Subcutaneous adipose tissue (tissue), 4 donors: Measurements from ENCODE around the gene LMAN2L. TPM values are rescaled to one million over a fixed set of nuclear protein-coding genes. Genes with fewer than 3 reads are reported as not detected.

Experiments used
- CTCF ChIP-seq: fragments of 450-650 bp; IDR thresholded peaks from one replicate; pipeline ENCODE4 v1.5.1; 2016; ENCODE audit warnings: low read depth, mild to moderate bottlenecking, control low read depth, antibody characterized with exemption, moderate library complexity
- total RNA-seq, 4 donors: library from RNA; depleted of rRNA; stranded (reverse); fragments of >200 nt; gene quantifications; one replicate each; pipeline ENCODE4 v1.1.0, GENCODE V29; 2016

LMAN2L gene
- total RNA-seq, 4 donors from 2014 or later, result 14.6 to 18.1 (median 16.7) TPM

DNA sequence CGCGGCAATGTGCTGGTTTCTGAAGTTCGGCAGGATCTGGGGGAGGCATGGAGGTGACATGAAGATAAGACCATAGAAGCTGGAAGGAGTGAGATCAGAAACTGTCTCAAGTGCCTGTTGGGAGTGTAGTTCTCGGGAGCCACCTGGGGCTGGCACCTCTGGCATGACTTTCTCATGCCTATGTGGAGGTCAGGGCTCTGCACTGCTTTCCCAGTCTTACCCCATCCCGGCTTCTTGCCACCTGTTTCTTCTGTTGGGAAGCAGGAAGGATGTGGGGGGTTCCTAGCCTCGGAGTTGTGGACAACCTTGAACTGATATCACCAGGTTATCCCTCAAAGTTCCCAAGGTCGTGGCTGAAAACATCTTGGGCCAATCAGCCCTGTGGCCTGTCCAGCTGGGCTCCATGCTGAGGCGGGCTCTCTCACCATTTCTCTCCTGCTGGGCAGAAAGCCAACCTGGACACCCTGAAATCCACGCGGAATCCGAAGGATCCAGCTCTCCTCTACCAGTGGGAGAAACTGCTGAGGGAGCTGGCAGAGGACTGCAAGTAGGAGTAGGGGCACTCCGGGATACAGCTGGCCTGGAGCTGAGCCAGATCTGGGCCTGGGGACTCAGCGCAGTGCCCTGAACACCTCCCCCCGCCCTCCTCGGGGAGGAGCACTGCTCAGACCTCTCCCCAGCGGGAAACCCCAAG is 54.8 kb downstream of the LMAN2L start:
- no peak for TF ChIP-seq CTCF

DNA sequence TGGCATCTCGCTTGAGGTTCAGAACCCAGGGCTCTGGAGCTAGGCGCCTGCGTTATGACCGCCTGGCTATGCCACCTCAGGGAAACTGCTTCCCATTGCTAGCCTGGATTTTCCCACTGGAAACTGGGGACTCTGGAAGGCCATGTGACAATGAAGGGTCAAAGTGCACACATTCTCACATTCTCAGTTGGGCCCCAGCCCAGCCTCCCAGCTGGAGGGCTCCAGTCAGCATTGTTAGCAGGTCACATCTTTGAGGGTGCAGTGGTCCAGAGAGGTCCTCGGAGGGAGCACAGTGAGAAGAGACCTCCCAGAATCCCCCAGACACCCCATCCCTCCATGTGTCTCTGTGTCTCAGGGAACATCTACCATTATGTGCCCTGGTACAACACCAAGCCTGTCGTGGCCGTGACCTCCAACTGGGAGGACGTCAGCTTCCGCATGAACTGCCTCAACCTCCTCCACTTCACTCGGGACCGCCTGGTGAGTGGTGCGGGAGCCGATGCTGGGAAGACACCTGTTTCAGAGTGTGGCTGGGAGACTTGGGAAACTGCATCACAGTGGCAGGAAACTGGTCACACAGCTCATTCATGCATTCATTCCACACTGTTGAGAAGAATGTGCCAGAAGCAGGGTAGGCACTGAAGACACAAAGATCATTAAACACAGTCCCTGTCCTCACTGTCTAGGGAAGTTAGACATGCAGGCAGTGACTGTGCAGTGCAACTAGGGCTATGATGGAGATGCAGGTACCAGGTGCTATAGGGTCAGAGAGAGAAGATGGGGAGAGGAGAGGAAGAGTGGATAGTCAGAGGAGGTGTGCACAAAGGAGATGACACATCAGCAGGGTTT is 55.7 kb downstream of the LMAN2L start:
- no peak for TF ChIP-seq CTCF

DNA sequence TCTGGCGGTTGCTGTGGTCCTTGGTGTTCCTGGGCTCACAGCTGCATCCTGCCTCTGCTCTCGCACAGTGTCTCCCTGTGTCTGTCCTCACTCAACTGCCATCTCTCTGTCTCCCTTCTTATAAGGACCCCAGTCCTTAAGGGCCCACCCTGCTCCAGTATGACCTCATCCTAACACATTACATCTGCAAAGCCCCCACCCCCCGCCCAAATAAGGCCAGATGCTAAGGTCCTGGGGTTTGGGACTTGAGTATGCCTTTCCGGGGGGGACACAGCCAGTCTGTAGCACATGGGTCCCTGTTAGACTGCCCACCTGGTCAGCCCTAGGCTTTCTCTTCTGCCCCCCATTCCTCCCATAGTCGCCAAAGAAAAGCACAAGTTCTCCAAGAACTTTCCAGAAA is 56.6 kb downstream of the LMAN2L start:
- no peak for TF ChIP-seq CTCF

DNA sequence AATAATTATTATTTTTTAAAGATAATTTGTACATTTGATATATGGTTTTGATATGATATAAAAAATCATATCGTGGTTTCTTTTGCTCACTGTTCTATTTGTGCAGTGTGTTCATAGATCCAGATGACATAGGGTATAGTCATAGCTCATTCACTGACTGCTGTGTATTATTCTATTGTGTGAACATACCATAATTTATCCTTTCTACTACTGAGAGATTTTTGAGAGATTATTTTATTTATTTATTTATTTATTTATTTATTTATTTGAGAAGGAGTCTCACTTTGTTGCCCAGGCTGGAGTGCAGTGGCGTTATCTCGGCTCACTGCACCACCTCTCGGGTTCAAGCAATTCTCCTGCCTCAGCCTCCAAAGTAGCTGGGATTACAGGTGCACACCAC is 58.3 kb downstream of the LMAN2L start:
- no peak for TF ChIP-seq CTCF

GRCh38 chr2:96680561-96681141 is 59.2 kb downstream of the LMAN2L start:
- no peak for TF ChIP-seq CTCF

DNA sequence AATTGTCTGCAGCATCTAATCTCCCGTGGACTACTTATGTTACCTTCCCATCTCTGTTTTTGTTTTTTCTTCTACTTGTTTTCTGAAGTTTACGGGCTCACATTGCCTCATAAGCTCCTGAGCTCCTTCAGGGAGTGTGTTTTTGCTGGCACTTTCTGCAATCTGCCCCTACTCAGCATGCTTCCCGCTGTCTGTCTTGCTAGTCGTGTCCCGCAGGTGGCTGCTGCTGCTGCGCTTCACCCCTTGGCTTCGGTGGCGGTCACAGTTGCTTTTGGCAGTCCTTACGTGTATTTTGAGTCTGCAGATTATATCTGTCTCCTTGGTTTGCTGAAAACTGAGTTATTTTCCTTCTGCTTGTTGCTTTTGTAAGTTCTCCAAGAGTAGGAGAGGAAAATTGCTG is 60.0 kb downstream of the LMAN2L start:
- no peak for TF ChIP-seq CTCF
